OCI-LY1 (cell line): Measurements from ENCODE around the gene CACNA1I.

ENCODE experiments used
- H2AFZ ChIP-seq: fragments of 200-600 bp; sonication (generic), shearing (Covaris generic); 2 replicates; pipeline ENCODE4 v1.6.0; 2014; ENCODE audit warnings: antibody characterized with exemption, mild to moderate bottlenecking, low read length
- H3F3A ChIP-seq: fragments of 200-600 bp; sonication (generic), shearing (Covaris generic); 2 replicates; pipeline ENCODE4 v1.6.0; 2014; ENCODE audit warnings: mild to moderate bottlenecking, antibody characterized with exemption, low read length, moderate library complexity; ENCODE audit not compliant: insufficient read depth
- H3K27ac ChIP-seq: fragments of 200-600 bp; sonication (generic); 2 replicates; pipeline ENCODE4 v1.5.1; 2014; ENCODE audit warnings: low read length, mixed run types, mild to moderate bottlenecking, low read depth; ENCODE audit not compliant: poor library complexity, severe bottlenecking
- H3K27me3 ChIP-seq: fragments of 200-600 bp; sonication (generic); 2 replicates; pipeline ENCODE4 v1.6.0; 2014; ENCODE audit warnings: antibody characterized with exemption, mild to moderate bottlenecking, low read length, moderate library complexity; ENCODE audit not compliant: insufficient read depth
- H3K36me3 ChIP-seq: fragments of 200-600 bp; sonication (generic); 2 replicates; pipeline ENCODE4 v1.6.1; 2014; ENCODE audit warnings: mild to moderate bottlenecking, antibody characterized with exemption, low read length, moderate library complexity, mixed read lengths; ENCODE audit not compliant: insufficient read depth
- H3K4me1 ChIP-seq: fragments of 200-600 bp; sonication (generic); 2 replicates; pipeline ENCODE4 v1.5.1; 2014; ENCODE audit warnings: mild to moderate bottlenecking, low read length, moderate library complexity; ENCODE audit not compliant: insufficient read depth, severe bottlenecking
- H3K4me2 ChIP-seq: fragments of 200-600 bp; sonication (generic), shearing (Covaris generic); 2 replicates; pipeline ENCODE4 v1.6.1; 2014; ENCODE audit warnings: low read length
- H3K4me3 ChIP-seq: fragments of 200-600 bp; sonication (generic); 2 replicates; pipeline ENCODE4 v1.5.1; 2014; ENCODE audit warnings: low read length, low read depth, mild to moderate bottlenecking, mixed read lengths; ENCODE audit not compliant: poor library complexity, severe bottlenecking
- H3K79me2 ChIP-seq: fragments of 200-600 bp; shearing (Covaris generic); 2 replicates; pipeline ENCODE4 v1.6.1; 2016; ENCODE audit warnings: mixed run types, low read length, mixed read lengths; ENCODE audit not compliant: insufficient read depth
- H3K9ac ChIP-seq: fragments of 200-600 bp; sonication (generic), shearing (Covaris generic); 2 replicates; pipeline ENCODE4 v1.6.1; 2014; ENCODE audit warnings: mild to moderate bottlenecking, low read length, mixed read lengths
- H3K9me2 ChIP-seq: fragments of 200-600 bp; sonication (generic), shearing (Covaris generic); 2 replicates; pipeline ENCODE4 v1.6.1; 2014; ENCODE audit warnings: low read depth, mild to moderate bottlenecking, low read length, mixed read lengths
- H3K9me3 ChIP-seq: fragments of 200-600 bp; shearing (Covaris generic); 2 replicates; pipeline ENCODE4 v1.6.1; 2014; ENCODE audit warnings: low read length, mixed read lengths
- H4K20me1 ChIP-seq: fragments of 200-600 bp; sonication (generic), shearing (Covaris generic); 2 replicates; pipeline ENCODE4 v1.6.0; 2016; ENCODE audit warnings: mild to moderate bottlenecking, low read length; ENCODE audit not compliant: insufficient read depth
- EZH2 ChIP-seq: fragments of 200-600 bp; sonication (generic), shearing (Covaris generic); IDR thresholded peaks from 2 replicates; pipeline ENCODE4 v1.8.0; 2017; ENCODE audit warnings: borderline replicate concordance, mixed run types, mild to moderate bottlenecking, antibody characterized with exemption, low read length, moderate library complexity, mixed read lengths
- TF ChIP-seq, protein P1 (sequence below): fragments of 200-600 bp; sonication (generic), shearing (Covaris generic); IDR thresholded peaks from 2 replicates; pipeline ENCODE4 v1.5.1; 2017; ENCODE audit warnings: mild to moderate bottlenecking, antibody characterized with exemption, low read length, moderate library complexity, mixed read lengths

CACNA1I gene

GRCh38 chr22:39683639-39684038 lies 113.1 kb downstream of the CACNA1I start:
- H3K27me3 ChIP-seq: no peaks in the 10 kb centered on the region
- H3K79me2 ChIP-seq: no peaks in the 10 kb centered on the region
- H3K36me3 ChIP-seq: no peaks in the 10 kb centered on the region
- no peak overlapping the region for H2AFZ ChIP-seq
- no peak overlapping the region for H3K4me3 ChIP-seq
- H3K4me2 ChIP-seq: no peak overlapping the region
- TF ChIP-seq, protein P1, sequence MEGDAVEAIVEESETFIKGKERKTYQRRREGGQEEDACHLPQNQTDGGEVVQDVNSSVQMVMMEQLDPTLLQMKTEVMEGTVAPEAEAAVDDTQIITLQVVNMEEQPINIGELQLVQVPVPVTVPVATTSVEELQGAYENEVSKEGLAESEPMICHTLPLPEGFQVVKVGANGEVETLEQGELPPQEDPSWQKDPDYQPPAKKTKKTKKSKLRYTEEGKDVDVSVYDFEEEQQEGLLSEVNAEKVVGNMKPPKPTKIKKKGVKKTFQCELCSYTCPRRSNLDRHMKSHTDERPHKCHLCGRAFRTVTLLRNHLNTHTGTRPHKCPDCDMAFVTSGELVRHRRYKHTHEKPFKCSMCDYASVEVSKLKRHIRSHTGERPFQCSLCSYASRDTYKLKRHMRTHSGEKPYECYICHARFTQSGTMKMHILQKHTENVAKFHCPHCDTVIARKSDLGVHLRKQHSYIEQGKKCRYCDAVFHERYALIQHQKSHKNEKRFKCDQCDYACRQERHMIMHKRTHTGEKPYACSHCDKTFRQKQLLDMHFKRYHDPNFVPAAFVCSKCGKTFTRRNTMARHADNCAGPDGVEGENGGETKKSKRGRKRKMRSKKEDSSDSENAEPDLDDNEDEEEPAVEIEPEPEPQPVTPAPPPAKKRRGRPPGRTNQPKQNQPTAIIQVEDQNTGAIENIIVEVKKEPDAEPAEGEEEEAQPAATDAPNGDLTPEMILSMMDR: no peak
- H3K27ac ChIP-seq: no peak overlapping the region
- H3F3A ChIP-seq: no peaks in the 10 kb centered on the region
- no peaks in the 10 kb centered on the region for H3K9me3 ChIP-seq
- H4K20me1 ChIP-seq: no peaks in the 10 kb centered on the region
- H3K4me1 ChIP-seq: no peaks in the 10 kb centered on the region
- no peak overlapping the region for H3K9ac ChIP-seq
- no peaks in the 10 kb centered on the region for H3K9me2 ChIP-seq

GRCh38 chr22:39684702-39685281 lies 114.2 kb downstream of the CACNA1I start:
- no peaks in the 10 kb centered on the region for H4K20me1 ChIP-seq
- H3F3A ChIP-seq: no peaks in the 10 kb centered on the region
- no peaks in the 10 kb centered on the region for H3K9me3 ChIP-seq
- no peak overlapping the region for H3K9ac ChIP-seq
- no peaks in the 10 kb centered on the region for H3K4me1 ChIP-seq
- H3K36me3 ChIP-seq: no peaks in the 10 kb centered on the region
- no peak overlapping the region for H3K27ac ChIP-seq
- no peaks in the 10 kb centered on the region for H3K27me3 ChIP-seq
- no peaks in the 10 kb centered on the region for H3K9me2 ChIP-seq
- H2AFZ ChIP-seq: no peak overlapping the region
- no peak overlapping the region for H3K4me2 ChIP-seq
- H3K4me3 ChIP-seq: no peak overlapping the region
- TF ChIP-seq, protein P1: no peak
- TF ChIP-seq EZH2: no peak
- H3K79me2 ChIP-seq: no peaks in the 10 kb centered on the region

GRCh38 chr22:39685336-39686177 lies 115.0 kb downstream of the CACNA1I start:
- Histone ChIP-seq H2AFZ (no peak overlapping the region), H3K4me2 (no peak overlapping the region), H3K4me3 (no peak overlapping the region), H3K79me2 (no peaks in the 10 kb centered on the region), H4K20me1 (no peaks in the 10 kb centered on the region), H3K36me3 (no peaks in the 10 kb centered on the region), H3K9me3 (no peaks in the 10 kb centered on the region), H3K27me3 (no peaks in the 10 kb centered on the region), H3K27ac (no peak overlapping the region), H3K4me1 (no peaks in the 10 kb centered on the region), H3K9ac (no peak overlapping the region), H3F3A (no peaks in the 10 kb centered on the region), H3K9me2 (no peaks in the 10 kb centered on the region)
- TF ChIP-seq, protein P1: no peak
- no peak for TF ChIP-seq EZH2
